OCI-LY7 (cell line): ENCODE results near the gene ALG14. TPM values are rescaled to one million over a fixed set of nuclear protein-coding genes. Genes with fewer than 3 reads are reported as not detected.

Experiments
- BruUV-seq: library from RNA; stranded (reverse); fragments of 400-500 nt; replicated peaks from 2 replicates; lab custom pipeline; 2021; lab: Mats Ljungman, UMichigan
- CTCF ChIA-PET: fragments of 300-600 bp; sonication (Branson Sonifier 250); formaldehyde crosslinking; loops from one replicate; lab custom pipeline; 2022; ENCODE audit warnings: antibody characterized with exemption; ENCODE audit not compliant: unreplicated experiment; lab: Charles Lee
- POLR2A ChIA-PET: fragments of 300-600 bp; sonication (Branson Sonifier 250); formaldehyde crosslinking; loops from one replicate; lab custom pipeline; 2022; ENCODE audit warnings: antibody characterized with exemption; lab: Charles Lee
- DNase-seq: peaks from one replicate; pipeline ENCODE4 v3.0.0-alpha.2; 2015; ENCODE audit warnings: low spot score
- H2AFZ ChIP-seq: fragments of 200-600 bp; sonication (generic), shearing (Covaris generic); 2 replicates; pipeline ENCODE4 v1.6.1; 2014; ENCODE audit warnings: mild to moderate bottlenecking, antibody characterized with exemption, low read length, moderate library complexity
- H3K27ac ChIP-seq: fragments of 200-600 bp; sonication (generic); 2 replicates; pipeline ENCODE4 v1.5.1; 2014; ENCODE audit warnings: mixed run types, low read depth, mild to moderate bottlenecking, moderate library complexity, low read length, inconsistent platforms; ENCODE audit not compliant: poor library complexity, severe bottlenecking
- H3K36me3 ChIP-seq: fragments of 200-600 bp; sonication (generic); 2 replicates; pipeline ENCODE4 v1.6.1; 2014; ENCODE audit warnings: mild to moderate bottlenecking, antibody characterized with exemption, low read length, moderate library complexity, mixed read lengths; ENCODE audit not compliant: insufficient read depth
- H3K4me1 ChIP-seq: fragments of 200-600 bp; sonication (generic); 2 replicates; pipeline ENCODE4 v1.5.1; 2014; ENCODE audit warnings: mild to moderate bottlenecking, low read length; ENCODE audit not compliant: insufficient read depth, poor library complexity, severe bottlenecking
- H3K4me2 ChIP-seq: fragments of 200-600 bp; sonication (generic); 2 replicates; pipeline ENCODE4 v1.6.1; 2014; ENCODE audit warnings: mild to moderate bottlenecking, low read length
- H3K4me3 ChIP-seq: fragments of 200-600 bp; sonication (generic); 2 replicates; pipeline ENCODE4 v1.5.1; 2014; ENCODE audit warnings: mild to moderate bottlenecking, low read depth, low read length; ENCODE audit not compliant: poor library complexity, severe bottlenecking
- H3K79me2 ChIP-seq: fragments of 200-600 bp; sonication (generic); 2 replicates; pipeline ENCODE4 v1.6.1; 2016; ENCODE audit warnings: low read depth, mild to moderate bottlenecking, low read length, moderate library complexity, mixed read lengths; ENCODE audit not compliant: insufficient read depth
- H3K9me2 ChIP-seq: fragments of 200-600 bp; sonication (generic); 2 replicates; pipeline ENCODE4 v1.6.1; 2016; ENCODE audit warnings: mild to moderate bottlenecking, low read length, mixed read lengths; ENCODE audit not compliant: insufficient read depth
- H3K9me3 ChIP-seq: fragments of 200-600 bp; sonication (generic); 2 replicates; pipeline ENCODE4 v1.6.1; 2014; ENCODE audit warnings: mild to moderate bottlenecking, mixed run types, low read length, mixed read lengths
- H4K20me1 ChIP-seq: fragments of 200-600 bp; sonication (generic); 2 replicates; pipeline ENCODE4 v1.6.1; 2014; ENCODE audit warnings: mild to moderate bottlenecking, antibody characterized with exemption, low read length, moderate library complexity, mixed read lengths; ENCODE audit not compliant: insufficient read depth
- EZH2phosphoT487 ChIP-seq: fragments of 200-600 bp; sonication (generic); IDR thresholded peaks from 2 replicates; pipeline ENCODE4 v1.6.1; 2018; ENCODE audit warnings: low read depth, borderline replicate concordance, mild to moderate bottlenecking, mixed run types, antibody characterized with exemption, low read length, moderate library complexity, mixed read lengths
- intact Hi-C: fragments of 100-400 bp; cut with micrococcal nuclease; formaldehyde crosslinking; loops from one replicate; pipeline ENCODE4 v1.10.0; 2022; ENCODE audit not compliant: unreplicated experiment
- total RNA-seq, 2 experiments: library from RNA; depleted of rRNA in 1 of 2; stranded (reverse); fragments of >200 nt in 1 of 2; shearing (Covaris generic) in 1 of 2; gene quantifications; 2 replicates each; pipeline ENCODE4 v1.2.3, GENCODE V29; 2014 to 2022
- TF ChIP-seq, protein P1 (sequence below): fragments of 200-600 bp; sonication (generic); conservative IDR thresholded peaks from 2 replicates; pipeline ENCODE4 v1.5.1; 2014; ENCODE audit warnings: mild to moderate bottlenecking, antibody characterized with exemption, low read length, moderate library complexity, mixed read lengths

ALG14 gene
- total RNA-seq, 2 experiments from 2014 or later: 1.6 to 8.3 TPM

DNA sequence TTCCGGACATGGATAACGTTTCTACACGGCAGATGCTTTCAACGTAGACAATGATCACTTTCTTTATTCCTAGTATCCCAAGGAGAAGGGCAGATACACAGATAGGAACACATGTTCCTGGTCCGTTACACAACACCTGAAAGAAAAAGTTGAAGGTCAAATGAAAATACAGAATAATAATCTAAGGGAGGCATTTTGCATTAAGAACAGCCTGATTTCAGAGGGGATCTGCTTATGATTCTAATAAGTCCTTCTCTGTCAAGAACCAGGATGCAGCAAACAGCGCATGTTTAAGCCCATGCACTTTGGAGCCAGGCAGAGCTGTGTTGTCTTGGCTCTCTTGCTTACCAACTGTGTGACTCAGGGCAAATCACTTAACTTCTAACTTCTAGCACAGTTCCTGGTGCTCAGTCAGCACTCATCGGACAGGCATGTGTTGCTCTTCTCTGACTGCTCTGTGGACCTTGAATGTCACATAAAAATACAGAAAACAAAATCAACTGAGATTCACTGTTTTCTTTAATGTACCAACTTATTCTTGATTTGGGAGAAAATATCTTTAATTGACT lies 89.5 kb downstream of the ALG14 start:
- CTCF ChIA-PET: no interaction called here
- H3K4me3 ChIP-seq: no peak overlapping the region
- intact Hi-C loops: no loop called here

DNA sequence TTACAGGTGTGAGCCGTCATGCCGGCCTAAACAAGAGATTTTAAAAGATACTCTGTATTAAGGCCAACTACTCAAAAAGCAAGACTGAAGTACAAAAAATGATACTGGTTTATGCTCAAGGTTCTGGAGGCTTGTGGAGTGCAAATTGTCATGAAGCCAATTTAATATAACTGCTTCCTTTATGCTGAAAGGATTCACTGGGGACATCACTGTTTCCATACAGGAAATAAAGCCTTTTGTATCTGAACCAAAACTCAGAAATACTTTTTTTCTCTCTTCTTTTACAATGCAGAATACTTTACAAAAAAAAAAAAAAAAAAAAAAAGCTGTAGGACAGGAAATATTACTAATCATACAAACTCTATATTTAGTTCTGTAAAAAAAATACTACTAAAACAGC lies 90.4 kb downstream of the ALG14 start:
- ChIA-PET CTCF (no interaction called here), POLR2A (interaction anchor here (0.7 kb wide), 1 partner anchor 11 kb away, joined by 3 read pairs; no protein-coding TSS in a partner anchor)
- H4K20me1 ChIP-seq: no peaks in the 10 kb centered on the region
- DNase-seq: no peak
- no peak overlapping the region for H2AFZ ChIP-seq
- BruUV-seq: no TSS peak
- no peaks in the 10 kb centered on the region for H3K9me2 ChIP-seq
- H3K4me3 ChIP-seq: no peak overlapping the region
- H3K9me3 ChIP-seq: no peaks in the 10 kb centered on the region
- intact Hi-C loops: no loop called here
- TF ChIP-seq EZH2phosphoT487: no peak
- TF ChIP-seq, protein P1, sequence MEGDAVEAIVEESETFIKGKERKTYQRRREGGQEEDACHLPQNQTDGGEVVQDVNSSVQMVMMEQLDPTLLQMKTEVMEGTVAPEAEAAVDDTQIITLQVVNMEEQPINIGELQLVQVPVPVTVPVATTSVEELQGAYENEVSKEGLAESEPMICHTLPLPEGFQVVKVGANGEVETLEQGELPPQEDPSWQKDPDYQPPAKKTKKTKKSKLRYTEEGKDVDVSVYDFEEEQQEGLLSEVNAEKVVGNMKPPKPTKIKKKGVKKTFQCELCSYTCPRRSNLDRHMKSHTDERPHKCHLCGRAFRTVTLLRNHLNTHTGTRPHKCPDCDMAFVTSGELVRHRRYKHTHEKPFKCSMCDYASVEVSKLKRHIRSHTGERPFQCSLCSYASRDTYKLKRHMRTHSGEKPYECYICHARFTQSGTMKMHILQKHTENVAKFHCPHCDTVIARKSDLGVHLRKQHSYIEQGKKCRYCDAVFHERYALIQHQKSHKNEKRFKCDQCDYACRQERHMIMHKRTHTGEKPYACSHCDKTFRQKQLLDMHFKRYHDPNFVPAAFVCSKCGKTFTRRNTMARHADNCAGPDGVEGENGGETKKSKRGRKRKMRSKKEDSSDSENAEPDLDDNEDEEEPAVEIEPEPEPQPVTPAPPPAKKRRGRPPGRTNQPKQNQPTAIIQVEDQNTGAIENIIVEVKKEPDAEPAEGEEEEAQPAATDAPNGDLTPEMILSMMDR: no peak
- H3K4me1 ChIP-seq: peaks cover 21% of the 10 kb centered on the region
- H3K4me2 ChIP-seq: no peak overlapping the region
- H3K36me3 ChIP-seq: no peaks in the 10 kb centered on the region
- no peak overlapping the region for H3K27ac ChIP-seq
- H3K79me2 ChIP-seq: no peaks in the 10 kb centered on the region

More for the DNA sequence above, 89.5 kb downstream of the ALG14 start:
- Histone ChIP-seq H3K36me3 (no peaks in the 10 kb centered on the region), H3K27ac (no peak overlapping the region), H4K20me1 (no peaks in the 10 kb centered on the region), H3K79me2 (no peaks in the 10 kb centered on the region), H3K4me2 (no peak overlapping the region), H3K9me3 (no peaks in the 10 kb centered on the region), H2AFZ (no peak overlapping the region), H3K4me1 (peaks cover 21% of the 10 kb centered on the region), H3K9me2 (no peaks in the 10 kb centered on the region)
- TF ChIP-seq, protein P1: no peak
- TF ChIP-seq EZH2phosphoT487: no peak
- no peak for DNase-seq
- no TSS peak for BruUV-seq
- POLR2A ChIA-PET: interaction anchor here (0.7 kb wide), 2 partner anchors 10 to 21 kb away, joined by 3 to 5 read pairs; no protein-coding TSS in a partner anchor

DNA sequence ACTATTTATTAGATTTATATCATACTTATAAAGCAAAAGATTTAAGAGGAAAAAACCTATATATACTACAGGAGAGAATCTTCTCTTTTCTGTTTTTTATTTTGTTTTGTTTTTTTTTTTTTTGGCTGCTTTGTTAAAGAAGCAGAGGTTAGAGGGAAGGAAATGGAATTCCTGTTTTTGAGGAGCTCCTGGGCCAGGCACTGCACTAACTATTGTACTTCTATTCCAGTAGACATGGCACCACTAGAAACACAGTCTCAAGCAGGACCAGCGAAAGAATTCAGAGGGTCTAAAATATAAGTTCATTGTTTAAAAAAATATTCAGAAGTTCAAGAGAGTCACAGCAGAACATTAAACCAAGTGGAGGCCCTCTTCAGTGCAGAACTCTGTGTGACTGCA lies 91.2 kb downstream of the ALG14 start:
- ChIA-PET POLR2A (interaction anchor here (0.6 kb wide), 1 partner anchor 18 kb away, joined by 6 read pairs; no protein-coding TSS in a partner anchor), CTCF (no interaction called here)
- TF ChIP-seq, protein P1: no peak
- TF ChIP-seq EZH2phosphoT487: no peak
- no peak for DNase-seq
- Histone ChIP-seq H3K27ac (no peak overlapping the region), H4K20me1 (no peaks in the 10 kb centered on the region), H3K4me2 (no peak overlapping the region), H3K4me1 (peaks cover 21% of the 10 kb centered on the region), H2AFZ (no peak overlapping the region), H3K36me3 (no peaks in the 10 kb centered on the region), H3K9me3 (no peaks in the 10 kb centered on the region), H3K9me2 (no peaks in the 10 kb centered on the region), H3K4me3 (no peak overlapping the region), H3K79me2 (no peaks in the 10 kb centered on the region)
- intact Hi-C loops: no loop called here
- BruUV-seq: no TSS peak
